Esophagus squamous epithelium (tissue), 4 donors: Measurements from ENCODE around the gene POLR3K.

Source experiments
- POLR2A ChIP-seq, 4 donors: fragments of 450-650 bp; IDR thresholded peaks; one replicate each; pipeline ENCODE4 v1.6.1; 2017; ENCODE audit warnings: antibody characterized with exemption in 4 of 4, mild to moderate bottlenecking in 4 of 4, moderate library complexity in 3 of 4
- TF ChIP-seq, protein P1 (sequence below), 6 experiments: fragments of 450-650 bp in 4 of 6; fragments of 200-600 bp in 2 of 6; sonication (generic) in 2 of 6; IDR thresholded peaks; one replicate each; pipeline ENCODE4 v1.5.1; 2016 to 2019; ENCODE audit warnings: antibody characterized with exemption in 6 of 6, mild to moderate bottlenecking in 4 of 6, moderate library complexity in 4 of 6

GRCh38 chr16:91484-91883, 38.1 kb upstream of the POLR3K start:
- TF ChIP-seq, protein P1, sequence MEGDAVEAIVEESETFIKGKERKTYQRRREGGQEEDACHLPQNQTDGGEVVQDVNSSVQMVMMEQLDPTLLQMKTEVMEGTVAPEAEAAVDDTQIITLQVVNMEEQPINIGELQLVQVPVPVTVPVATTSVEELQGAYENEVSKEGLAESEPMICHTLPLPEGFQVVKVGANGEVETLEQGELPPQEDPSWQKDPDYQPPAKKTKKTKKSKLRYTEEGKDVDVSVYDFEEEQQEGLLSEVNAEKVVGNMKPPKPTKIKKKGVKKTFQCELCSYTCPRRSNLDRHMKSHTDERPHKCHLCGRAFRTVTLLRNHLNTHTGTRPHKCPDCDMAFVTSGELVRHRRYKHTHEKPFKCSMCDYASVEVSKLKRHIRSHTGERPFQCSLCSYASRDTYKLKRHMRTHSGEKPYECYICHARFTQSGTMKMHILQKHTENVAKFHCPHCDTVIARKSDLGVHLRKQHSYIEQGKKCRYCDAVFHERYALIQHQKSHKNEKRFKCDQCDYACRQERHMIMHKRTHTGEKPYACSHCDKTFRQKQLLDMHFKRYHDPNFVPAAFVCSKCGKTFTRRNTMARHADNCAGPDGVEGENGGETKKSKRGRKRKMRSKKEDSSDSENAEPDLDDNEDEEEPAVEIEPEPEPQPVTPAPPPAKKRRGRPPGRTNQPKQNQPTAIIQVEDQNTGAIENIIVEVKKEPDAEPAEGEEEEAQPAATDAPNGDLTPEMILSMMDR (IDR thresholded peaks at IDR 0.05), result no peak
- TF ChIP-seq POLR2A (IDR thresholded peaks at IDR 0.05), result no peak
